ENCODE results near the gene CASP6.

CASP6 gene

DNA sequence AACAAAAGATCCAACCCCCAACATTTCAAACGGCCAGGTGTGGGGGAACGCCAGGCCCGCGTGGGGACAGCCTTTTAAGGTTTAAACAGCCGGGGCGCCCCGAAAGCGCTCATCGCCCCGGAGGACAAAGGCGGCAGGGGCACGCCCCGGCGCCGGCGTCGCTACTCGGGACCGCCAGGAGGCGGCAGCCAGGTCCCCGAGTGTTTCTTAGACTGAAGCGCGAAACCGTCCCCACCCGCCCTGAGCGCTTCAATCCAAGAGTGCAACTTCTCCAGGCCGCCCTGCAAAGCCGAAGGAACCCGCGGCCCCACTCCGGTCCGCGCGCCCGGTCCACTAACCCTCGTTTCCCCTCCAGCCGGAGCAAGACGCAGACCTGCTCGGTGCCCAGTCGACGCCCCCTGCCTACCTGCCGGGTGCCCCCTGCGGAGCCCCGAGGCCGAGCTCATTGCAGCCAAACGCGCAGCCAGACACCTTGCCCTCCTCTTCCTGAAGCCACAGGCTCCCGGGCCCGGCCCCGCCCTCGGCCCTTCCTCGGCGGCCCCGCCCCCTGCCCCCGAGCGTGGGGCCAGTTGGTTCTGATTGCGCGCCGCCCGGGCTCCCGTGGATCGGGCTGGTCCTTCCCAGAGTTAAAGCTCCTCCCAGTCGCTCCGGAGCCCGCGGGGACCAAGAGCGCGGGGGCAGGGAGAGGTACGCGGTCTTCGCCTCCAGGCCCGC lies at the start of gene CASP6:
TSS of gene CASP6 (minus strand) at position 496 of the 714 bp plus-strand sequence. CDS start at position 446, 50 bp downstream.
- peak; percentile 58 for DNase-seq (ENCODE audit: low spot score)

DNA sequence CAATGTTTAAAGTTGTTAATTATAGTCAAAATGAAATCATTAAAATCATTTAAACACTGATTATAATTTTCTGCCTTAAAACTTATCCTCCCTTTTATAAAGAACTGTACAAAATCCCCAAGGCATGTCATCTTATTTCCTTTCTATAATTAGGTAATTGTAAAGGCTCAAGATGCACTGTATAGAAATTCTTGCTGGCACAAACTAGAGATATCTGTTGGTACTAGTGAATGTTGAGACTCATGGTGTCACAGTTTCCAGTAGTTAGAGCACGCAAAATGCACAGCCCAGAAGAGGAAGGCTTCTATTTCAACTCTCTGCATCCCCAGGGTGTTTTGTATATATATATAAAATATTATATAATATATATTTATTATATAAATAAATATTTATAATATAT lies 49.3 kb upstream of the CASP6 start:
- DNase-seq (ENCODE audit: low spot score) = no peak

DNA sequence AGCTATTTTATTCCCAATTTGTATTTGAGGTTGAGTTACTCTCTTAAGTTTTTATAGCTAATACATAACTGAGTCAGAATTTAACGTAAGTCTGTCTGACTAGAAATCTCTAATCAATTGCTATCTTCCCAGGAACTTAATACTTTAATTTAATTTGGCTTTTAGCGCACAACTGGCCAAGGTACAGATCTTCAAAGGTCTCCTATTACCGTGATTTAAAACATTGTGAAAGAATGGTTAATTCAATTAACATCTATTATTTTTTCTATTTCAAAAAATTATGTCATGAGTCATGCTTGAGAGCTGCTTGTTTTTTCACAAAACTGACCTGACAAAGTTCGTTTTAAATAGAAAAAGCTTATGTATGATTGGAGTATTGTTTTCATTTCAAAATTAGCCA lies 48.6 kb upstream of the CASP6 start:
- no peak for DNase-seq (ENCODE audit: low spot score)

DNA sequence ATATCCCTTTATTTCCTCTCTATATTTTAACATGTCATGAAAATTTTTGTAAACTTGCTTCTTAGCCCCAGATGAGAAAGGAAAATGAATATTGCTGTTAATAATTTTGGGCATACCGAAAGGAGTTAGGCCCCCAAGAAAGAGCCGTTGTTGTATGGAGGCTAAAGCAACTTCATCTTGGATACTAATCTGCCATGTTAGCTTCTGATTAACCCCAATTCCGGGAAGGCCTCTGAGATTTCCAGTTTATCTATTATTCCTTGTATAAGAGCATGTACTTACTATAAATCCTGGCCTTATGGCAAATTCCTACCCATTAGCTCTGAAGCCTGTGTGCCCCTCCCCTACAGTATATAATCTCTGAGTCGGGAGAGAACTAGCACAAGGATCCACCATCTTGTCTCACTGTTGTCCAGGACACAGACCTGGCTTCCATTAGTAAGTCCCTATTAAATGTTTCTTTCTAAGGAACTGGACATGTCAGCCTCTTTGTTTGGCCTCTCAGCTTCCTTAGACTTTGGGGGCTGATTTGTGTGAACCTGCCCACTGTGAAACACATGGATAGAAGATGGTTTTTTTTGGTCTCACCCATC lies 47.5 kb upstream of the CASP6 start:
- DNase-seq (ENCODE audit: low spot score) = no peak

DNA sequence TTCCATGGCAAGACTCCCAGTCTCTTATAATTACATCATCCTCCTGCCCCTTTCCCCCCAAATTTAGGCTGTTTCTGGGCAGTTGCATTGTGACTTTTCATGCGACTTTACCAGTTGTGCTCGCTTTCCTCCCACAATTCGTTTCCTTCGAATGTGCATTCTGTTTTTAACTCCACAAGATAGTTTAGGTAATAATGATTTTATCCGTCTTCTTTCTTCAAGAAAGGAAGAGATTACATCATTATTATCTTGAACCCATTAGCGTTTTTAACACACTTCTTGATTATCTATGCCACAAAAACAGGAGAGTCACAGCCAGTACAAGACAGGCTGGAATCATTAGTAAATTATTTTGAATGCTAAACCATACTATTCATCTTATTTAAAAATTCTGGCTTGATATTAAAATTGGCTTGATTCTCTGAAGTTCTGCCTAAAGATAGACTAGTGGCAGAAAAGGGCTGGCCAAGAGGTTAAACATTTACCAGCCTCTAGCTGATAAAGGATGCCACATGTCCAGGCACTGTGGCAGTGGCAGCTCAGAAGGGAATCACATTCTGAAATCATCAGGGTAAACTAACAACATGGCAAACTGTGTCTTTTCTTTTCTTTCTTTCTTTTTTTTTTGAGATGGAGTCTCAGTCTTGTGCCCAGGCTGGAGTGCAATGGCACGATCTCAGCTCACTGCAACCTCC lies 46.3 kb upstream of the CASP6 start:
- DNase-seq (ENCODE audit: low spot score) = no peak

DNA sequence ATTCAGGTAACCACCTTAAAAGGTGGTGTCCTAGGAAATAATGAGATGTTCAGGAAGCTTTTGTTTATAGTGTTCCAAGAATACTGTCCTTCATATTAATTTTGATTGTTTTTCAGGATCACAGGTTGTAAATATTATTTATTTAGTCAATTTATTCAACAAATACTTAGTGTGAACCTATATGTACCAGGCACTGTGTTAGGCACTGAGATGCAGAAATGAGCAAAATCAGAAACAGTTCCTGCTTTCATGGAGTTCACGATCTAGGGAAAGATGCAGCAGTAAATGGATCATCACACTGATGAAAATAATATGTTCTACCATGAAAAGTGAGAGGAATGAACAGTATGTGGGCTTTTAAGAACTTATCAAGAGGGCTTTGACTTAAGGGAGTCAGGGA lies 44.9 kb upstream of the CASP6 start:
- DNase-seq (ENCODE audit: low spot score) = no peak

DNA sequence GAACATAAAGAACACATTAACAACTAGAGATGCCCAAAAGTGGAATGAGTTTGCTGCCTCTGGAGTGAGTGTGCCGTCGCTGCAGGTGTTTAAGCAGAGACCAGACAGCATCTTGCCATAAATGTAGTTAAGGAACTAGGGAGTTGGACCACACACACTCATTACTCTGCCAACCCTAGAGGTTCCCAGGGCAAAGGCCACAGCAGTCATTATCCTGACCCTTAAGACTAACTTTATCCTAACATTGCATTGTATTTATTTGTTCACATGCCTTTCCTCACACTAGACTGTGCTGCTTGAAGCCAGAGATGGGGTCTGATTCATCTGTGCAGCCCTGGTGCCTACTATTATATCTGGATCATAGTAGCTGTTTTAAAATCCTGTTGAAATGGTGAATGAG lies 43.5 kb upstream of the CASP6 start:
- DNase-seq (ENCODE audit: low spot score) = no peak

DNA sequence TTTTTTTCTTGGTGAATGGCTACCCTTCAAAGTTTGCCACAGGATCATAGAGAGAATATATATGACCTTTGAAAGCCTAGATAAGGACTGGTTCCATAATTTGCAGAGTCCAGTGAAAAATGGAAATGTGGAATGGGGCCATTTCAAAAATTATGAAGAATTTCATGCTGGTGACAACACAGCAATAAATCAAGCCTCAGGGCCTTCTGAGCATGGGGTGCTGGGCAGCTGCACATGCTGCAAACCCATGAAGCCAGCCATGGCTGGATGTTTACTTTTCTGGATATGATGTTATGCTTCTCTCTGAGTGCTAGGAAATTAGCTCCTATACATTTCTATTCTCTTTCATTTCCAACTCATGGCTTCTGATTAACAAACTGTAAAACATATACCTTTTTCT lies 42.6 kb upstream of the CASP6 start:
- DNase-seq (ENCODE audit: low spot score) = no peak

DNA sequence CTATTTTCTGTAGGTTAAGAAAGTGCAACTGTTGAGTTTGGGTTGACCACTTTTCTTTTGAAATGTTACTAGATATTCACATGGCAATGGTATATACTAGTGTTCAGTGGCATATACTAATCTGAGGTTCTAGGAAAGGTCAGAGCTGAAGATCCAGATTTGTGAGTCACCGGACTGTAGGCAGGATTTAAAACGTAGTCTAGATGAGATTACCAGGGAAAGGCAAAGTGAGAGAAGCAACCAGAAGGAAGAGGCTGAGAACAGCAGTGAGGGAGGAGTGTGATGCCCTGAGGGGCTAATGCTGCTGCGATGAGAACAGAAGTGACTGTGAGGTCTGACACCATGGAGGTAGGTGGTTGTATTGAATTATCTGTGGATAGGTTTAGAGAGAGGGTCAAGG lies 36.3 kb upstream of the CASP6 start:
- no peak for DNase-seq (ENCODE audit: low spot score)

DNA sequence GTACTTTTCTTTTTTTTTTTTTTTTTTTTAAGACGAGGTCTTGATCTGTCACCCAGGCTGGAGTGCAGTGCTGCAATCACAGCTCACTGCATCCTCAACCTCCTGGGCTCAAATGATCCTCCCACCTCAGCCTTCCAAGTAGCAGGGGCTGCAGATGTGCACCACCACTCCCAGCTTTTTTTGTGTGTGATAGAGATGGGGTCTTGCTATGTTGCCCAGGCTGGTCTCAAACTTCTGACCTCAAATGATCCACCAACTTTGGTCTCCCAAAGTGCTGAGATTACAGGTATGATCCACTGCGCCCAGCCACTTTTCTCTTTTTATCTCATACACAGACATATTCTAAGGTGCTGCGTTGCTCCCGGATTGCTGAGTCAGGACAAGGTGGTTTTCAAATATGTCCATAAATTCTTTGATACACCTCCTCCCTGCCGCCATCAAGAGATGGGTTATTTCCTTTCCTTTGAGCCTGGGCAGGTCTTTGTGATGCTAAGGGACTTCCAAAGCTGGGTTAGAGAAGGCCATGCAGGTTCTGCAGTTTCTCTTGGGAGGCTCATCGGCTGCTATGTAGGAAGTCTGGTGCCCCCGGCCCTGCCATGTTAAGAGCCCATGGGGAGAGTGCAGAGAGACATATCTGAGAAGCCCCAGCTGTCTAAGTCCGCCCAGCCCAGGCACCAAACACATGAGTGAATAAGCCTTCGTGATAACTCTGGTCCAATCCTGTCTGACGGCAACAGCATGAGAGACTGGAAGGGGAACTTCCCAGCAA lies 35.0 kb upstream of the CASP6 start:
- DNase-seq (ENCODE audit: low spot score) = no peak

DNA sequence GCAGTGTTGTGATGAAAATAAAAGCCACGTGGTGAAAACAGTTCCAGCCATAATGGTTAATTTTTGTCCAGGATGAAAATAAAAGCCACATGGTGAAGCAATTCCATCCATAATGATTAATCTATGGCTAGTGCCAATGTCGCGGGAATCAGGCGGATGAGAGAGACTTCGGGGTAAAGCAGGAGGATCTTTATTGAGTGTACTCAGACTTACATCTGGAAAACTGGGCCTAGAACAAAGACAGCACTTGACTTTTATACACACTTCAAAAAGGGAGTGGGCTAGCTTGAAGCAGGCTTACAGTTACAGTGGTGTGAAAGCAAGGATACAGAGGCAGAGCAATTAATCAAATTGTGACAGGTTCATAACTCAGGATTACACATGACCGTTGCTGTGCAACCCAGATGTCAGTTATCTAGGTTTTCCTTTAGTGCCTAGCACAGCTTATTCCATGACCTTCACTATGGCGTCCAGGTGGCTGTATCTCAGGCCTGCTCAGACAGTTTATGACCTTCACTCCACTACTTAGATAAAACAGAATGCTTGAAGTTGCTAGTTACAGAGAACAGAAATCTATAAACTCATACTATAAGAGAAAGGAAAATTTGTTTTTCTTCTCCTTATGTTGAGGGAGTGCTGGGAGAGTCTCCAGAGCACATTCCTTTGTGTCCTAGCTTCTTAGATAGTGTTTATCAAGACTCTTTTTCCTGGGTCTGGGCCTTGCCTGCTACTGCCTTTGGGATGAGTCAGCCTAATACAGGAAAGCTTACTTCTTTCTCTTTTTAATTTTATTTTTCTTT lies 32.5 kb upstream of the CASP6 start:
- DNase-seq (ENCODE audit: low spot score) = no peak

DNA sequence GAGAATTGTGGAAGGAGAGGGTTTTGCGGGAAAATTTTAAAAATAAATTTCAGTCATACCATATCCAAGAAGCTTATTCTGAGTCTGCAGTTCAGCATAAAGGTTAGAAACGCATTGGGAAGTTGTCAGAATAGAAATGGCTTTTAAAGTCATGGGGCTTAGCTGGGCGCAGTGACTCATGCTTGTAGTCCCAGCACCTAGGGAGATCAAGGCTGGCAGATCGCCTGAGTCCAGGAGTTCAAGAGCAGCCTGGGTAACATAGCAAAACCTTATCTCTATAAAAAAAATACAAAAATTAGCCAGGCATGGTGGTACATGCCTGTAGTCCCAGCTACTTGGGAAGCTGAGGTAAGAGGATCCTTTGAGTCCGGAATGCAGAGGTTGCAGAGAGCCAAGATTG lies 30.5 kb upstream of the CASP6 start:
- DNase-seq (ENCODE audit: low spot score) = no peak

DNA sequence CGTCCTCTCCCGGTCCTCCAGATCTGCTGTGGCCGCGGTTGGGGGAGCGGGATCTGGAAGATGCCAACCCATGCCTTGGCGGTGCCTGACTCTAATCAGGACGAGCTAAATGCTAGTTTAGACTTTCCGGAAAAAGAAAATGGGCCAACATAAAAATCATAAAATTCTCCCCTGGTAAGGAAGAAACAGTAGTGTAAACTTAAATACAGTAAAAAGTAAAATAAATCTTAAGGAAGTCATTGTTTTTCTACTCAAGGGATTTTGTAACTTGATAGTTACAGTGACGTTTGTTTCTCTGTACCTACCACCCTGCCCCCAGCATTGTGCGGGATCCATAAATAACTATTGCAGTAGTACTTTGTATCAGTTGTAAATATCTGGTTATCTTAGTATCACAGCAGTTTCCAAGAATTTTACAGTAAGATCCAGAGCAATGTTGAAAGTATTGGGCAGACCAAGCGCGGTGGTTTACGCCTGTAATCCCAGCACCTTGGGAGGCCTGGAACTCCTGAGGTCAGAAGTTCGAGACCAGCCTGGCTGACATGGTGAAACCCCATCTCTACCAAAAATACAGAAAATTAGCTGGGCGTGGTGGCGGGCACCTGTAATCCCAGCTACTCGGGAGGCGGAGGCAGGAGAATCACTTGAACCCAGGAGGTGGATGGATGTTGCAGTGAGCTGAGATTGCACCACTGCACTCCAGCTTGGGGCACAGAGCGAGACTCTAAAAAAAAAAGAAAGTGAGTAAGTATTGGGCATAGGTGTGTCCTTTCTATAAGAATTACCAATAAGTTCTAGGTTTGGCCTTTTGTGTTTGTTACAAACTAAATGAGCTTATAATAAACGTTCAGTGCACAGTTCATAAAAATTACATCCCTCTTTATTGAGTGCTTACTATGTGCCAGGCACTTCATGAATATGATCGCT lies 27.6 kb upstream of the CASP6 start:
- DNase-seq (ENCODE audit: low spot score) = no peak

DNA sequence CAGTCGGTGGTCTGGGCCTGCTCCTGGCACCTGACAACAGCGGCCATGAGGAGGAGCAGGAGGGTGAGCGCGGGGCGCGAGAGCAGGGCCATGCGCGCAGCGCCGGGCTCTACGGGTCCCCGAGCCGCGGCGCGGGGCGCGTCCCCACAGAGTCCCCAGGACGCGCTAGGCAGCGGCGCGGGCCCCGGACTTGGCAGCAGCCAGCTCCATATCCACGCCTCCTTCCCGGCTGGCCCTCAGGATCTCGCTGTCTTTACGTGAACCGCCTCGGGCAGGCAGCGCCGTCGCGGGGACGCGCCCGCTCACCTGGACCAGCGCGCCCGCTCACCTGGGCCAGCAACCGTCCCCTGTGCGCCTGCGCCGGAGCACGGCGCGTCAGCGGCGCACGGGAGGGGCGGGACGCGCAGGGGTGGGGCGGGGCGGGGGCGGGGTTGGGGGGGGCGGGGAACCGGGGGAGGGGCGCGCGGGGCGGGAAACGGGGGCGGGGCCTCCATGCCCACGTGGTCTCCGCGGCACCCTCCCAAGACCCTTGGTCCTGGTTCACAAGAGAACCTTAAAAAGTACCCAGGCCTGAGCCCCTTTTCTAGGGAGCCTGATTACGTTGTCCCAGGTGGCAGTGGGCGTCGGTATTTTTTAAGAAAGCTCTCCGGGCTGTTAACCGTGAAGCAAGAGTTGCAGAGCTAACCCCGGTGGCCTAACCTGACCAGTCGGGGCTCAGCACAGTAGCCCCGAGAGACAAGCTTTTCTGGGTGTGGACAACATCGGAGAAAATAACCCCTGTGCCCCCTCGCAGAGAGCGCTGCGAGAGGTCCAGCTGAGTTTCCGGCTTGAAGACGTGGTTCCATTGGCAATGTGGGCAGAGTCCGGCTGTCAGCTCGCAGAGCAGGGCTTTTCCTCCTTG lies 26.7 kb upstream of the CASP6 start, which contains the start of gene PLA2G12A:
TSS of gene PLA2G12A (minus strand) at position 353 of the 901 bp plus-strand sequence. CDS start at position 92, 261 bp downstream.
- peak; percentile 78 for DNase-seq (ENCODE audit: low spot score)

DNA sequence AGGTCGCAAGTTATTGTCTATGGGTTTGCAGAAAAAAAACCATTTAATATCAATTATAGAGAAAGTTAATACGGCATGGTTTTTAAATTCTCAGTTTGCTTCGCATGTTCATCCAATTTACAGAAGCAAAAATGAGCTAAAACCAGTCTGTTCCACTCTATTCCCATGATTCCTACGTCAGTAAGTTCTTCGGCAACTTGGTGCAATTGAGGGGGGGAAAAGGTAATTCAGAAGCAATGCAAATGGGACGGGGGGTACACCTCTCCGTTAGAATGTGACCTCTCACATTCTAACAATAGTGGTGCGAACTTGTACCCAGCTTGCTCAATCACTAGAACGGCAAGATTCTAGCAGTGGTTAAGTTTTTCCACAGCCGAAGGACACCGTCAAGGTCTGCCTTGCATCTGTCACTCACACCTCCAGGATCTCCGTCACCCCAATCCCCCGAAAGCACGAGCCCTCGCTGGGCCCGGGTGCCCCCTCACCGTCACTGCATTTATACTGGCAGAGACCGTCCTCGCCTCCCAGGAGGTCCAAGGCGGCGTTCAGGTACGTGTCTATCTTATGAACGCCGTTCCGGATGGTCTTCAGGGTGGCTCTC lies 26.0 kb upstream of the CASP6 start:
- peak; percentile 0 for DNase-seq (ENCODE audit: low spot score)

DNA sequence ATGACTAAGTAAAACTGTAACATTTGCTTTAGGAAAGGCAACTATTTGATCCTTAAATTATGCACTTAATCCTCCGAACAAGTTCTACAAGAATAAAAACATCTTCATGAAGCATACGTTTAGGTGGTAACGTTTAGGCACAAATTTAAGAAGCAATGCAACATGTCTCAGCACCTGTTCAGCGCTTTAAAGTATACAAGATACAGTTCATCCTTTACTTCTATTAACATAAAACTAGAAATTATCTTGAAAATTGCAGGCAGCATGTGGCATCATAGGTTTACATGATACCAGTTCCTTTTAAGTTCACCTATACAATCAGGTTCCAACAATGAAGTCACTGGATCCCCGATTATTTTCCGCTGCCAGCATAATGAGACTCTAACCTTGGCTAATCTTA lies 25.1 kb upstream of the CASP6 start:
- no peak for DNase-seq (ENCODE audit: low spot score)

DNA sequence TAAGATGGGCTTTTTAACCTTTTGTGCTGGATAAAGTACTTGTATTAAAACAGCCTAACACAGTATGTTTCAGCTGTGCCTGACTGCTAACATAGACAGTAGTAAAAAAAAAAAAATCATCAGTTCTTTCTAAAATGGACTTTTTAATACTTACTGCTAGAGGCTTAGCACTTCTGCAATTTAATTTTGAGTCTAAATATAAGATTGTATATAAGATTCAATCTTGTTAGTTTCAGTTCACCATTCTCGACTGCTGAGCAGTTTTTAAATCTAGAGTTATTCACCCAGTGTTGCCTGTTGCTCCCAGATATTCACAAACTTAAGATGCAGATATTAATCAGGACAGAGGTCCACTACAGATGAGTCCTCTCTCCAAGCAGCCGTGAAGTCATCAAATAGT lies 19.9 kb upstream of the CASP6 start:
- no peak for DNase-seq (ENCODE audit: low spot score)

DNA sequence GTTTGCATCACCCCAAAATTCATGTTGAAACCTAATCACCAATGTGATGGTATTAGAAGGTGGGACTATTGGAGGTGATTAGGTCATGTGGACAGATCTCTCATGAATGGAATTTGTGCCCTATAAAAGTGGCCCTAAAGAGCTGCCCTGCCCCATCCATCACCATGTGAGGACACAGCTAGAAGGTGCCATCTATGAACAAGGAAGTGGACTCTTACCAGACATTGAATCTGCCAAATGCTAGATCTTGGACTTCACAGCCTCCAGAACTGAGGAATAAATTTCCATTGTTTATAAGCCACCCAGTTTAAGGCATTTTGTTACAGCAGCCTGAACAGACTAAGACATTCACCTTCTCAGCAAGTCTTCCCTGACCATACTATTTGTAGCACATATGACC lies 19.1 kb upstream of the CASP6 start:
- no peak for DNase-seq (ENCODE audit: low spot score)

DNA sequence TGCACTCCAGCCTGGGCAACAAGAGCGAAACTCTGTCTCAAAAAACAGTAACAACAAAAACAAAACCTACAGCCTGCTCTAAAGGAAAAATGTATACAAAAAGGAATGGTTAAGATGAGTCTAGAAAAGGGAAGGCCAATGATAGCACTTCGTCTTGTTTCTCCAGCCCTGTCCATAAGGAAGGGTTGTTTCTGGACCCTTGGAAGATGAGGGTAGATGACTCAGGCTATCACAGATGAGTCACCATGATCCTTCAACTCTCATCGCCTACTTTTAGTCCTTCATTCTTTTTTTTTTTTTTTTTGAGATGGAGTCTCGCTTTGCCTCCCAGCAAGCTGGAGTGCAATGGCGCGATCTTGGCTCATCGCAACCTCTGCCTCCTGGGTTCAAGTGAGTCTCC lies 17.8 kb upstream of the CASP6 start:
- no peak for DNase-seq (ENCODE audit: low spot score)
